Measurements from ENCODE around the gene CBX2. TPM values are rescaled to one million over a fixed set of nuclear protein-coding genes. Genes with fewer than 3 reads are reported as not detected.

The CBX2 gene
- polyA plus RNA-seq, 3 donors, result 20.3 to 21.3 (median 20.9) TPM

GRCh38 chr17:79836510-79836971, 58.6 kb downstream of the CBX2 start:
- DNase-seq (ENCODE audit: low read depth in 3 of 3, low spot score in 2 of 3), result no peak

DNA sequence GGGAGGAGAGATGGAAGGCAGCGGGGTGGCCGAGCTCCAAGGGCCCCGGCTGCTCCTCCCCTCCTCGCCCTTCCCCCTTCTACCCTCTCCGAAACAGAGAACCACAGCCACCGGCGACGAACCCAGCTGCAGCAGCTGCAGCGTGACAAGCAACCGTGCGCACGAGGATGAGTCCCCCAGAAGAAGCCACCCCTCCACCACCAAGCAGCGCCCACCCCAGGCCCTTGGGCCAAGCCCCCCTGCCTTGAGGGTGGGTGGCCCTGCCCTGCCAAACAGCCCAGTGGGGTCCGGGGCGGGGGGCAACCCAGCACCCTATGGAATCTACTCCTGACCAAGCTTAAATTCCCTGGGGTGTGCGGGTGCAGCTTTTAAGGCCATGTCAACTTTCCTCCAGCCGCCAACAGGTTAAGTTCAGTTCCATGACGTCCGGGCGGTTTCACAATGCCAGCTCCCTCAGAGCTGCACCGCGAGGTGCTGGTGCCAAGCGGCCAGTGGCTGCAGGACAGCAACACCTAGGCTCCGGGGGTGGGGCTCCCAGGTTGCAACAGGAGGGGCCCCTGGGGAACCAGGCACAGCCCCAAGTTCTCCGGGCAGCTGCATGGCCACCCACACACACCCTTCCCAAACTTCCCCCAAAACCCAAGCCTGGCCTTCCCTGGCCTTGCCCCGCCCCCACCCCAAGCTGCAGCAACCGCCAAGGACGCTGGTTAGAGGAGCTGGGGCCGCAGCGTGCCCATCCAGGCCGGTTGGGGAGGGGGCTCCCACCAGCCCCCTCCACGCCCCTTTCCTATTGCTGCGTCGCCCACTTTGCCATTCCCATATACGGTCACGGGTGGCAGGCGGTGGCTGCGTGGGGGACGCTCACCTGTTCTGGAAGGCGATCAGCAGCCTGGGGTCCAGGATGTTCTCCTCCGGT, 59.3 kb downstream of the CBX2 start:
- DNase-seq (ENCODE audit: low read depth in 3 of 3, low spot score in 2 of 3), result no peak

Other genes starting within 250 kb of the CBX2 start
- gene RBFOX3, start 167.1 kb upstream of the CBX2 start, polyA plus RNA-seq (ENCODE audit: insufficient read length in 3 of 3), result 1 to 10 TPM in 2 of 3 donors, under 1 TPM in 1; 0.79 to 2.0 (median 1.6) TPM
- gene ENPP7, start 47.2 kb upstream of the CBX2 start, polyA plus RNA-seq (ENCODE audit: insufficient read length in 3 of 3), result 1 to 10 TPM; 2.4 to 6.0 (median 2.4) TPM
- gene CBX8, start 18.9 kb downstream of the CBX2 start, polyA plus RNA-seq (ENCODE audit: insufficient read length in 3 of 3), result 10 to 100 TPM; 10.3 to 12.3 (median 10.3) TPM
- gene CBX4, start 61.3 kb downstream of the CBX2 start, polyA plus RNA-seq (ENCODE audit: insufficient read length in 3 of 3), result 10 to 100 TPM in 2 of 3 donors, 1 to 10 TPM in 1; 8.7 to 11.4 (median 11.2) TPM